GM19193 (cell line): ENCODE results near the gene NRDC.

Experiments used
- POLR2A ChIP-seq: IDR thresholded peaks from 4 replicates; pipeline ENCODE4 v1.6.1; 2011; ENCODE audit not compliant: insufficient read depth, insufficient read length; ENCODE audit errors: extremely low read depth

Gene NRDC

DNA sequence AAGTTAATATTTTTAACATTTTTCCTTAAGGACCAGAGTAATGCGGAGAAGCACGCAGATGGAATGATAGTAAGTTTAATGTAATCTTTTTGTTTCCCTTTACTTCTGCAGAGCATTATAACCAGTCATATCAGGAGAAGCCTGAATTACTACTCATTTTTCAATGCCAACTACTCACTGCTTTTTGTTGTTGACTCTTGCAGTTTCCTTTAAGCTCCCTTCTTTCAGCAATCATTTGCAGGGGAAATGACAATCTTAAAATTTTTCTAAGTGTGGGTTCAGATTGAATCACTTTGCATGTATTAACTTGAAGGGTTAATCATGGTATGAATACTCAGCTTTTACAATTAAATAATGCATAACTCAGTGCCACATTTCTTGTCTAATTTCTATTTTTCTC, 122.2 kb downstream of the NRDC start:
- TF ChIP-seq POLR2A: no peak

DNA sequence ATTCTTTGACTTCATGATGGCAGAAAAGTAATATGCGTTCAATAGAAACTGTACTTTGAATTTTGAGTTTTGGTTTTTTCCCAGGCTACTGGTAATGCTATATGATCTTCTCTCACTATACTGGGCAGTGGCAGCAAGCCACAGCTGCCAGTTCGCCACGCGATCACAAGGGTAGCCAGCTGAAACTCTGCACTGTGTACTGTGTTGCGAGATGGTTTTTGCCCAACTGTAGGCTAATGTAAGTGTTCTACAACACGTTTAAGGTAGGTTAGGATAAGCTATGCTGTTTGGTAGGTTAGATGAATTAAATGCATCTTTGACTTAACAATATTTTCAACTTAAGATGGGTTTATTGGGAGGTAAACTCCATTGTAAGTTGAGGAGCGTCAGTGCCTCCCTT, 123.1 kb downstream of the NRDC start:
- no peak for TF ChIP-seq POLR2A

DNA sequence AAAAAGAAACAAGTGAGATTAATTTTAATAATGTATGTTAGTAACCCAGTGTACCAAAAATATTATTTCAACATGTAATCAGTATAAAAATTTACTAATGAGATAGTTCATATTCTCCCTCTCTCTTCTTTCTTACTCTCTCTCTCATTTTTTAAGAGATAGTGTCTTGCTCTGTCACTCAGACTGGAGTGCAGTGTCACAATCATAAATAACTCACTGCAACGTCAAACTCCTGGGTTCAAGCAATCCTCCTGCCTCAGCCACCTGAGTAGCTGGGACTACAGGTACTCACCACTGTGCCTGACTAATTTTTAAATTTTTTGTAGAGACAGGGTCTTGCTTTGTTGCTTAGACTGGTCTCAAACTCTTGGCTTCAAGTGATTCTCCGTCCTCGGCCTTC, 123.9 kb downstream of the NRDC start:
- no peak for TF ChIP-seq POLR2A

DNA sequence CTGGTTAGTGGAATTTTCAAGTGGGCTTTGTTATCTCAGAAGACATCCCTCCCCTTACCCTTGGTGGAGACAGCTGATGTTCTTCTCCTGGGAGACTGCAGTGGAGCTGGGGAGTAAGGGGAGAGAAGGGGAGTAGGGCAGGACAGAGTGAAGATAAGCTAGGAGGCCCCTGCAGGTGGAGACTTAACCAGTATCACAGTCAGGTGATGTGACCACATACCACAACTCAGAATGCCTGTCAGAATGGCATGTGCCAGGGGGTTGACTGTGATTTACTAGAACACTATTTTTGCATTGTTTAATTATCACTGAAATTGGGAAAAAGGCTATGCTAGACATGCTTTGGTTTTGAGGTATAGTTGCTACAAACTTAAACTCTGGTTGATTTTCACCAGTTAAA, 124.6 kb downstream of the NRDC start:
- no peak for TF ChIP-seq POLR2A

DNA sequence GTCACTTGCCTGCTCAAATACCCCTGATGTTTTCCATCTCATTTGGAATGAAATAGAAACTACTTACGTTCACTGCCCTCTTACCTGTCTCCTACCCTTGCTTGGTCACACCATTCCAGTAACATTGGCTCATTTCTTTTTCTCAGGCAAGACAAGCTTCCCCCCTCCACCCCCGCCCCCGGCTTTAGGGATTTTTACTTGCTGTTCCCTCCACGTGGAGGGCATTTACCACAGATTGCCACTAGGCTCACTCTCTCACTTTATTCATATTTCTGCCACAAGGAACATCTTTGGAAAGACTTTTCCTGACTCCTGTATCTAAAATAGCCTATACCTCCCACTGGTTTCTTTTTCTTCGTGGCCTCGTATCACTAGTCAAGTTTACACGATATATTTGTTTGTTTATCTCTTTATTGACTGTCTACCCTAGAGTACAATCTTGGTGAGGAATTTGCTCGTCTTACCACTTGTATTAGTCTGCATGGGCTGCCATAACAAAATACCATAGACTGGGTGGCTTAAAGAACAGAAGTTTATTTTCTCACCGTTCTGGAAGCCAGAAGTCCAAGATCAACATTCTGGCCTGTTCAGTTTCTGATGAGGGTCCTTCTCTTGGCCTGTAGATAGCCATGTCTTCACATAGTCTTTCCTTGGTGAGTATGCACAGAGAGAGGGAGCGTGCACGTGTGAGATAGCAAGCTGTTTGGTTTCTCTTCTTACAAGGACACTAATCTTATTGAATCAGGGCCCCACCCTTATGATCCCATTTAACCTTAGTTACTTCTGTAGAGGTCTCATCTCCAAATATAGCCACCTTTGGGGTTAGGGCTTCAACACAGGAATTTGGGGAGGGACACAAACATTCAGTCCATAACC, 126.2 kb downstream of the NRDC start:
- TF ChIP-seq POLR2A: no peak

DNA sequence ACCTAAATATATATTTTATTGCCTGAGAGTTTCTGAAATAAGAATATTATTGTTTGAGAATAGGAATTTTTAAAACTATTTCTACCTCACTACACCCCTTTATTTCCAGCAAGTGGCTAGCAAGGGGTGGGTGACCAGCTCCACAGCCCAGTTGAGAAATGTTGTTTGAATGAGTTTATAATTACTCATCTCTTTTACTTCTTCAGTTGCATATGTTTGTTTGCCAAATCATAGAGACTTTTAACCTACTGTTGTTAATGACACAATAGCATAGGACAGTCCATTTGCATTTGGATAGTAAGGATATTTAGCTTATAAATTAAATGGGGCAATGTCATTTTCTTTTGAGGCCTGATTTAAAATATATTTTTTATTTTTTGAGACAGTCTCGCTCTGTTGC, 127.8 kb downstream of the NRDC start:
- no peak for TF ChIP-seq POLR2A

DNA sequence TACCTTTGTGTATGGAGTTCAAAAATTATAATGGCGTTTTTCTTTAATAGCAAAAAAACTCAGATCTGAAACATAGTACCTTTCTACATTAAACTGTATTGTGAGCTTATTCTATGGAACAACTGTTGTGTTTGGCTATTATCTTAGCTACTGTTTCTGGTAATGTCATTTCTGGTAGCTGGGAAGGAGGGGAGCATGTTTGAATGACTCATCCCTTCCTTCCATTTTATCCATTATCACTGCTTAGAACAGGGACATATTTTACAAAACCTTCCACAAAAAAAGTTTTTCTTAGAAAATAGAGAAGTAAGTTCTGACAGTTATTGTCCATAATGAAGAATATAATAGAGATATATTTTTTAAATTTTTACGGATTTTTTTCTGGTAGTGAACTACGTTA, 128.3 kb downstream of the NRDC start:
- TF ChIP-seq POLR2A: no peak

DNA sequence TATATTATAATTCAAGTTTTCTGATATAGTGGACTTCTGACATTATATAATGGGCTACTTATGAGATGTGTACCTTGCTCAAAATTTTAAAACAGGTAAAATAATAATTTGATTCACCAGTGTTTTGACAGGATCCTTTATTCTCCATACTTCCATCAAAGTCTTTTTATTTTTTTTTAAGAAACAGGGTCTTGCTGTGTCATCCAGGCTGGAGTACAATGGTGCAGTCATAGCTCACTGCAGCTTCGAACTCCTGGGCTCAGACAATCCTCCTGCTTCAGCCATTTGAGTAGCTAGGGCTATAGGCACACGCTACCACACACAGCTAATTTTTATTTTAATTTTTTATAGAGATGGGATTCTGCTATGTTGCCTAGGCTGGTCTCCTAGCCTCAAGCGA, 129.4 kb downstream of the NRDC start:
- no peak for TF ChIP-seq POLR2A

DNA sequence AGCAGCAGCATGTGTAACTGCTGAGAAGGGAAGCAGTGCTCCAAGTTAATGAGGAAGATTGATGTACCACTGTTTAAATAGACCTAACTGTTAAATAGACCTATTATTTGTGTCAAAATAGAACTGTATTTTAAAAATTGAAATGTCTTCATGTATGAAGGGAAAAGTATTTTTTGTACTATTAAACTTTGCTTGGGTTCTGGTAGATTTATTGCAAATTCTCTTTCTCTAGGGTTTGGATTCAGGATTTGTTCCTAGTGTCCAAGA, 133.3 kb downstream of the NRDC start:
- no peak for TF ChIP-seq POLR2A

DNA sequence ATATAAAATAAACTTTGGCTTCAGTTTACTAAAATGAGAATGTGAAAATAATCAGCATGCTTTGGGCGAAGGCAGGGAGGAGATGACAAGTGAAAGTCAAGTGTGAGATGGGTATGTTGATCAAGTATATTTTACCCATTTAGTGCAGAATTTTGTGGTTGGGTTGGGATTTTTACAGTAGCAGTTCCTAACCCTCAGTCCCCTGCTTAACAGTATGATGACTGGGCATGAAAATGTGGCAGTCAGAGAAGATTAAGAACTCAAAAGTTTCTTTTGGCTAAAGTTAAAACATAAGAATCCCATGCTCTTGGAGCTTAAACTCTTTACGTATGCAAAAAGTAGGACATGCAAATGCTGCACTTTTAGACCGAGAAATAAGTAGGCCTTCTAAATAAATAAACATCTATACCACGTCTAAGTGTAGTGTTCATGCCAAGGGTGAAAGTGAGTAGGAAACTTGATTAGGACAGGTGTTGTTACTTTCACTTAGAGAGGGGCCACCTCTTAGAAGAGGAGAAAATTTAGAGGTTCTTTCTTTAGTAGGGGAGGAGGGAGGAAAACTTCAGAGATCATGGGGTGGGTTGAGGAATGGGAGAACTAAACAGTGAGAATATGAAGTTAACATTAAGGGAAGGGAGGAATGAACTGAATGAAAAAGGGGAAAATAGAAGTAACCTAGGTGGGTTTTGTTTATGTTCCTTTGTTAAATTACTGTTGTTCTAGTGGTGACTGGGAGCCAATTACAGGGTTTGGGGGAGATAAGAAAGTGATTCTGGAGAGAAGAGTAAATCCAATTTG, 133.8 kb downstream of the NRDC start:
- TF ChIP-seq POLR2A: no peak

DNA sequence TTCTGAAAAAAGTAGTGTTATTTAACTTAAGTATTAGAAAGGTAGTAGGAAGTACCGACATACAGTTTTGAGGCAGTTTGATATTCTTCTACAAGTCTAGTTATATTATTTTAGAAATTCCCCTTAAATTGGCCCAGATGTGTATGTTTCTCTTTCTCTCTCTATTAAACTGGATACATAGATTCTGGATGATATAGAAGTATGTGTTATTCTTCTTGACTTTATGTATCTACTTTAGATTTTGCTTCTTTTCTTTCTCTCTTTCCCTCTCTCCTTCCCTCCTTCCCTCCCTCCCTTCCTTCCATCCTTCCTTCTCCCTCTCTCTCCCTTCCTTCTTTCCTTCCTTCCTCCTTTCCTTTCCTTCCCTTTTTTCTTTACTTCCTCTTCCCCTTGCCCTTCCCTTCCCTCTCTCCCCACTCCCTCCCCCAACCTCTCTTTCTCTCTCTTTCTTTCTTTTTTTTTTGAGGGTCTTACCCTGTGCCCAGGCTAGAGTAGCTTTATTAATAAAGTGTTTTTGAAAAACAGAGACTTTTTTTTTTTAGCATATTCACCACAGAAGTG, 137.3 kb downstream of the NRDC start:
- TF ChIP-seq POLR2A: no peak

DNA sequence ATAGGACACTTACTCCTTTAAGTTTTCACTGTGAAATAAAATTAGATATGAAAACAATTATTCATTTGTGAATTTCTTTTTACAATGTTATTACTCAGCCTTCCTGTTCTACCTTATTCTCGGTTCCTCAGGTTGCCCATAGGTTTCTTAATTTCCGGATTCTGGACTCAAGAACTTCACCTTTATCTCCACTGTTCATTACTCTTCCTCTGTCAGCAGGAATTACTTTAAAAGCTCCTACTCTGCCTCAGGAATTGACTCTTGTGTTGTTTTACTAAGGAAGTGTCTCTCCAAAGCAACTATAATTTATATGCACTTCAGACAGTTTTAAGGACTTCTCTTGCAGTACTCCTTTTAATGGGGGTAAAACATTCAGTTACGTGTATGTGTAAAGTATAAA, 137.9 kb downstream of the NRDC start:
- TF ChIP-seq POLR2A: no peak
